IMR-90 (cell line): ENCODE results near the gene TSGA10. TPM values are rescaled to one million over a fixed set of nuclear protein-coding genes. Genes with fewer than 3 reads are reported as not detected.
A peak's percentile ranks its signal among the peaks of the same experiment; 100 is the strongest.

Experiments
- ATAC-seq: fragments of 200-7000 bp; cut with Tn5 transposase; 2 replicates; pipeline ENCODE4 v1.9.1; 2020; ENCODE audit warnings: low read depth, mild to moderate bottlenecking, moderate library complexity
- BruUV-seq: library from RNA; stranded (reverse); fragments of 400-500 nt; replicated peaks from 2 replicates; lab custom pipeline; 2021; lab: Mats Ljungman, UMichigan
- CTCF ChIA-PET: fragments of 300-600 bp; formaldehyde crosslinking; extraction: SDS; loops from one replicate; lab custom pipeline; 2021; ENCODE audit warnings: antibody characterized with exemption; lab: Yijun Ruan, JAX
- POLR2A ChIA-PET: fragments of 300-600 bp; sonication (Branson Sonifier 250); formaldehyde crosslinking; loops from one replicate; lab custom pipeline; 2022; ENCODE audit warnings: antibody characterized with exemption; ENCODE audit not compliant: unreplicated experiment; lab: Charles Lee
- DNase-seq: peaks from one replicate; pipeline ENCODE4 v3.0.0; 2013
- H2AFZ ChIP-seq: replicated peaks from 2 replicates; pipeline ENCODE3; 2013; ENCODE audit warnings: low read length, mild to moderate bottlenecking; ENCODE audit not compliant: poor library complexity
- H2AK5ac ChIP-seq: 2 replicates; pipeline ENCODE4 v1.6.1; 2013; ENCODE audit warnings: low read depth, low read length, inconsistent platforms
- H2AK9ac ChIP-seq: replicated peaks from 2 replicates; pipeline ENCODE3; 2013; ENCODE audit warnings: mild to moderate bottlenecking, low read depth, low read length, moderate library complexity; ENCODE audit not compliant: poor library complexity
- H2BK120ac ChIP-seq: 2 replicates; pipeline ENCODE4 v1.6.1; 2013; ENCODE audit warnings: low read depth, low read length, inconsistent platforms
- H2BK15ac ChIP-seq: 3 replicates; pipeline ENCODE4 v1.6.1; 2013; ENCODE audit warnings: low read depth, low read length, inconsistent platforms
- H2BK20ac ChIP-seq: 2 replicates; pipeline ENCODE4 v1.6.1; 2013; ENCODE audit warnings: low read depth, mild to moderate bottlenecking, inconsistent platforms, low read length, moderate library complexity
- H2BK5ac ChIP-seq: 2 replicates; pipeline ENCODE4 v1.6.1; 2013; ENCODE audit warnings: mild to moderate bottlenecking, low read depth, low read length, inconsistent platforms; ENCODE audit not compliant: poor library complexity, severe bottlenecking
- H3K14ac ChIP-seq: replicated peaks from 2 replicates; pipeline ENCODE4 v1.6.1; 2013; ENCODE audit warnings: low read depth, low read length, inconsistent platforms
- H3K18ac ChIP-seq: 2 replicates; pipeline ENCODE4 v1.6.1; 2013; ENCODE audit warnings: low read depth, low read length, control low read depth
- H3K23ac ChIP-seq: 2 replicates; pipeline ENCODE4 v1.6.1; 2013; ENCODE audit warnings: low read depth, low read length, inconsistent platforms
- H3K27ac ChIP-seq: 2 replicates; pipeline ENCODE4 v1.5.1; 2013; ENCODE audit warnings: mild to moderate bottlenecking, control low read depth, low read length; ENCODE audit not compliant: insufficient read depth
- H3K27me3 ChIP-seq: 2 replicates; pipeline ENCODE4 v1.6.1; 2013; ENCODE audit warnings: low read length; ENCODE audit not compliant: control insufficient read depth, insufficient read depth
- H3K36me3 ChIP-seq: 2 replicates; pipeline ENCODE4 v1.6.1; 2013; ENCODE audit warnings: low read length, mixed read lengths; ENCODE audit not compliant: control insufficient read depth, insufficient read depth
- H3K4ac ChIP-seq: 2 replicates; pipeline ENCODE4 v1.6.1; 2013; ENCODE audit warnings: low read depth, low read length, inconsistent platforms
- H3K4me1 ChIP-seq: 2 replicates; pipeline ENCODE4 v1.6.1; 2013; ENCODE audit warnings: low read length, mixed read lengths; ENCODE audit not compliant: control insufficient read depth, insufficient read depth
- H3K4me2 ChIP-seq: 2 replicates; pipeline ENCODE4 v1.6.1; 2013; ENCODE audit warnings: low read depth, mild to moderate bottlenecking, control low read depth, low read length, moderate library complexity
- H3K4me3 ChIP-seq: 2 replicates; pipeline ENCODE4 v1.5.1; 2013; ENCODE audit warnings: low read depth, mild to moderate bottlenecking, control low read depth, low read length, moderate library complexity; ENCODE audit not compliant: insufficient read depth
- H3K56ac ChIP-seq: 2 replicates; pipeline ENCODE4 v1.6.1; 2013; ENCODE audit warnings: low read length, inconsistent platforms; ENCODE audit not compliant: insufficient read depth; ENCODE audit errors: extremely low read depth
- H3K79me1 ChIP-seq, 2 experiments: 2 replicates each; pipeline ENCODE4 v1.6.1; 2013; ENCODE audit warnings: low read length in 2 of 2, inconsistent platforms in 1 of 2, low read depth in 1 of 2
- H3K9ac ChIP-seq: 2 replicates; pipeline ENCODE4 v1.6.1; 2013; ENCODE audit warnings: low read depth, low read length, control low read depth
- H3K9me1 ChIP-seq: 2 replicates; pipeline ENCODE4 v1.6.1; 2013; ENCODE audit warnings: low read length, inconsistent platforms; ENCODE audit not compliant: insufficient read depth
- H3K9me3 ChIP-seq: 2 replicates; pipeline ENCODE4 v1.6.1; 2013; ENCODE audit warnings: low read length; ENCODE audit not compliant: control insufficient read depth, insufficient read depth
- H4K20me1 ChIP-seq: 2 replicates; pipeline ENCODE4 v1.6.1; 2013; ENCODE audit warnings: low read length, inconsistent platforms; ENCODE audit not compliant: insufficient read depth
- H4K5ac ChIP-seq: 2 replicates; pipeline ENCODE4 v1.6.1; 2013; ENCODE audit warnings: mild to moderate bottlenecking, low read depth, low read length, control low read depth
- H4K8ac ChIP-seq, 2 experiments: 2 replicates each; pipeline ENCODE4 v1.6.1; 2013; ENCODE audit warnings: low read depth in 2 of 2, low read length in 2 of 2, control low read depth in 1 of 2, inconsistent platforms in 1 of 2
- H4K91ac ChIP-seq: 2 replicates; pipeline ENCODE4 v1.6.1; 2013; ENCODE audit warnings: low read depth, low read length, inconsistent platforms; ENCODE audit not compliant: insufficient read depth
- MAZ ChIP-seq: IDR thresholded peaks from 2 replicates; pipeline ENCODE4 v1.6.1; 2012; ENCODE audit warnings: low read depth, mild to moderate bottlenecking, low read length, improper control_type of control experiment, moderate library complexity, borderline replicate concordance
- RCOR1 ChIP-seq: IDR thresholded peaks from 2 replicates; pipeline ENCODE4 v1.6.1; 2012; ENCODE audit warnings: mild to moderate bottlenecking, low read length, improper control_type of control experiment; ENCODE audit not compliant: insufficient replicate concordance
- SMC3 ChIP-seq: fragments of 150-350 bp; IDR thresholded peaks from 2 replicates; pipeline ENCODE4 v1.6.1; 2016; ENCODE audit warnings: low read depth, mild to moderate bottlenecking, antibody characterized with exemption, low read length, moderate library complexity
- USF2 ChIP-seq: fragments of 150-350 bp; IDR thresholded peaks from 2 replicates; pipeline ENCODE4 v1.6.1; 2017; ENCODE audit warnings: mild to moderate bottlenecking, antibody characterized with exemption, low read length, low read depth
- WGBS, 2 experiments: methylation state at CpG; one replicate each; pipeline versions ENCODE4 v1.1.5 to v1.1.7; 2013; ENCODE audit warnings: missing lambda C conversion rate in 2 of 2; ENCODE audit not compliant: insufficient read length in 1 of 2; ENCODE audit errors: extremely low coverage in 2 of 2; 5-methylcytosine and 5-hydroxymethylcytosine counted together
- dilution Hi-C: fragments of 300-500 bp; cut with HindIII; formaldehyde crosslinking; loops from one replicate; pipeline ENCODE4 v1.14.3; 2018; ENCODE audit warnings: low sequenced_read_pairs; ENCODE audit not compliant: unreplicated experiment
- in situ Hi-C: fragments of 300-500 bp; cut with MboI; formaldehyde crosslinking; loops from 3 replicates; pipeline ENCODE4 v1.14.3; 2019; ENCODE audit warnings: low sequenced_read_pairs, inconsistent platforms, mixed read lengths
- intact Hi-C: fragments of 100-400 bp; cut with micrococcal nuclease; formaldehyde crosslinking; loops from 2 replicates; pipeline ENCODE4 v1.10.0; 2022
- polyA plus RNA-seq, 3 experiments: library from polyadenylated mRNA; depleted of rRNA; stranded (reverse); fragments of >200 nt; gene quantifications; 2 replicates each; pipeline ENCODE4 v1.2.3, GENCODE V29; 2012; ENCODE audit warnings: low replicate concordance in 1 of 3
- total RNA-seq: library from RNA; depleted of rRNA; stranded (reverse); fragments of >200 nt; gene quantifications from 2 replicates; pipeline ENCODE4 v1.2.3, GENCODE V29; 2012

The TSGA10 gene
- total and polyA plus RNA-seq, 2 of the 4 experiments (the other 2 are of a cell fraction), result 0.32 to 0.54 TPM

GRCh38 chr2:99141110-99142108, 13.3 kb downstream of the TSGA10 start, which contains the start of gene C2orf15:
Gene C2orf15 (plus strand): TSS chr2:99141707. CDS start chr2:99150559, 8,852 bp downstream.
- Histone ChIP-seq H2BK15ac (no peak within 1 kb of the TSS), H4K5ac (peak within 1 kb of the TSS; percentile 13; the same call in 1 of the 2 replicates), H3K27me3 (peaks cover 2% of the 10 kb centered on the region), H3K4ac (no peak within 1 kb of the TSS), H2AK9ac (peak within 1 kb of the TSS; percentile 84), H4K91ac (no peak within 1 kb of the TSS), H3K4me3 (peak within 1 kb of the TSS; percentile 94), H3K79me1 (no peaks in the 10 kb centered on the region), H3K18ac (peak within 1 kb of the TSS; percentile 10; the same call in 1 of the 2 replicates), H3K27ac (no peak within 1 kb of the TSS; the same call in 1 of the 2 replicates), H4K8ac (peak within 1 kb of the TSS; percentile 13 to 54; a peak in 2 of 4 replicates), H3K9ac (peak within 1 kb of the TSS; percentile 53), H3K4me2 (peak within 1 kb of the TSS; percentile 99), H2BK20ac (no peak within 1 kb of the TSS), H4K20me1 (no peaks in the 10 kb centered on the region), H3K14ac (no peak within 1 kb of the TSS), H3K4me1 (no peaks in the 10 kb centered on the region; the same call in 1 of the 2 replicates), H3K23ac (0 out of 2 replicates have a peak within 1 kb of the TSS, but pooled peaks have one; percentile 80), H2AFZ (peak within 1 kb of the TSS; percentile 99), H3K36me3 (no peaks in the 10 kb centered on the region), H3K9me3 (no peaks in the 10 kb centered on the region), H3K56ac (no peak within 1 kb of the TSS), H2BK120ac (no peak within 1 kb of the TSS), H2AK5ac (no peak within 1 kb of the TSS), H2BK5ac (no peak within 1 kb of the TSS), H3K9me1 (no peaks in the 10 kb centered on the region; the same call in 1 of the 2 replicates)
- BruUV-seq, result no TSS peak
- intact Hi-C loops, result no loop called here
- 1% methylated on average over 35 of the region's 84 CpGs; no CpG with 5 or more reads in 1 of the 2 experiments for WGBS, 2 experiments
- ATAC-seq (peak; percentile 99), DNase-seq (peak; percentile 74)
- TF ChIP-seq RCOR1 (no peak), USF2 (no peak), MAZ (peak; percentile 83; the same call in 1 of the 2 replicates), SMC3 (no peak)
- dilution Hi-C loops, result no loop called here
- in situ Hi-C loops, result no loop called here
- ChIA-PET CTCF (interaction anchor here (0.8 to 1.6 kb wide), 4 partner anchors 14 to 492 kb away, joined by 3 to 4 read pairs (median 3); partner anchors contain the start of genes LIPT1 and TSGA10), POLR2A (no interaction called here)
